NB4 (cell line): ENCODE results near the gene LRMDA.

Experiments
- CTCF ChIP-seq: IDR thresholded peaks from one replicate; pipeline ENCODE4 v1.5.1; 2012; ENCODE audit warnings: low read depth, low read length
- MAX ChIP-seq: IDR thresholded peaks from 2 replicates; pipeline ENCODE4 v1.6.1; 2011; ENCODE audit warnings: low read depth, low read length
- POLR2A ChIP-seq: IDR thresholded peaks from 2 replicates; pipeline ENCODE4 v1.6.1; 2011; ENCODE audit warnings: mild to moderate bottlenecking; ENCODE audit not compliant: insufficient read length; ENCODE audit errors: extremely low read depth

- TF ChIP-seq CTCF (no peak), POLR2A (no peak), MAX (no peak)
Observed at GRCh38 chr10:75995720-75996119, 564.3 kb downstream of the LRMDA start.
